HCT116 (cell line): ENCODE results near the gene DYNC2H1. TPM values are rescaled to one million over a fixed set of nuclear protein-coding genes. Genes with fewer than 3 reads are reported as not detected.

Source experiments
- ATAC-seq: fragments of 200-7000 bp; cut with Tn5 transposase; 2 replicates; pipeline ENCODE4 v1.9.1; 2020; ENCODE audit warnings: mild to moderate bottlenecking, moderate library complexity
- BruUV-seq: library from RNA; stranded (reverse); fragments of 400-500 nt; replicated peaks from 2 replicates; lab custom pipeline; 2021; lab: Mats Ljungman, UMichigan
- CTCF ChIA-PET: fragments of 300-600 bp; sonication (Branson Sonifier 250); formaldehyde crosslinking; loops from one replicate; lab custom pipeline; 2021; ENCODE audit warnings: antibody characterized with exemption; lab: Charles Lee
- POLR2A ChIA-PET: fragments of 300-600, 350-600 bp; sonication (Branson Sonifier 250); formaldehyde crosslinking; loops from one replicate; lab custom pipeline; 2021; ENCODE audit warnings: antibody characterized with exemption; lab: Charles Lee
- RAD21 ChIA-PET, 2 experiments: fragments of 300-600 bp; sonication (Branson Sonifier 250); formaldehyde crosslinking; loops; one replicate each; lab custom pipeline; 2023; ENCODE audit warnings: low total read pairs in 2 of 2; ENCODE audit not compliant: uncharacterized antibody in 2 of 2, unreplicated experiment in 2 of 2, low non-redundant PET in 1 of 2; lab: Charles Lee
- DNase-seq: peaks from one replicate; pipeline ENCODE4 v3.0.0-alpha.2; 2010; ENCODE audit warnings: low read depth, low spot score
- H2AFZ ChIP-seq: fragments of 200-600 bp; shearing (Covaris generic), sonication (generic); 2 replicates; pipeline ENCODE4 v1.6.1; 2017; ENCODE audit warnings: low read depth, mixed run types, mixed read lengths, antibody characterized with exemption, low read length; ENCODE audit not compliant: poor library complexity, severe bottlenecking
- H3K27ac ChIP-seq: 2 replicates; pipeline ENCODE4 v1.5.1; 2012; ENCODE audit warnings: low read depth, low read length
- H3K27me3 ChIP-seq: fragments of 200-600 bp; sonication (generic); 2 replicates; pipeline ENCODE4 v1.6.1; 2016; ENCODE audit warnings: mixed run types, low read length, mixed read lengths; ENCODE audit not compliant: insufficient read depth
- H3K36me3 ChIP-seq, 2 experiments: fragments of 200-500 bp in 1 of 2; fragments of 200-600 bp in 1 of 2; sonication (Bioruptor generic) in 1 of 2; sonication (generic) in 1 of 2; 2 replicates each; pipeline versions ENCODE4 v1.5.1 to v1.6.1; 2014 to 2016; ENCODE audit warnings: low read length in 2 of 2, inconsistent platforms in 1 of 2, mixed read lengths in 1 of 2, mixed run types in 1 of 2; ENCODE audit not compliant: insufficient read depth in 2 of 2, control insufficient read depth in 1 of 2
- H3K4me1 ChIP-seq, 2 experiments: fragments of 200-600 bp in 1 of 2; sonication (generic) in 1 of 2; 2 replicates each; pipeline versions ENCODE4 v1.5.1 to v1.6.1; 2012 to 2017; ENCODE audit warnings: low read length in 2 of 2, inconsistent platforms in 1 of 2, mild to moderate bottlenecking in 1 of 2, mixed read lengths in 1 of 2, mixed run types in 1 of 2, moderate library complexity in 1 of 2; ENCODE audit not compliant: insufficient read depth in 2 of 2, control insufficient read depth in 1 of 2
- H3K4me2 ChIP-seq: fragments of 200-600 bp; sonication (generic); 2 replicates; pipeline ENCODE4 v1.6.1; 2017; ENCODE audit warnings: mixed run types, low read length, mixed read lengths
- H3K4me3 ChIP-seq, 2 experiments: fragments of 200-600 bp in 1 of 2; sonication (generic) in 1 of 2; replicated peaks in 1 of 2; 2 replicates each; pipeline ENCODE4 v1.5.1; 2011 to 2016; ENCODE audit warnings: low read length in 2 of 2, control low read depth in 1 of 2, low read depth in 1 of 2, mild to moderate bottlenecking in 1 of 2, mixed read lengths in 1 of 2, mixed run types in 1 of 2
- H3K79me2 ChIP-seq: fragments of 200-600 bp; sonication (generic); 2 replicates; pipeline ENCODE4 v1.6.1; 2017; ENCODE audit warnings: mild to moderate bottlenecking, mixed run types, low read length, moderate library complexity, mixed read lengths; ENCODE audit not compliant: insufficient read depth
- H3K9ac ChIP-seq: fragments of 200-600 bp; sonication (generic); 2 replicates; pipeline ENCODE4 v1.6.1; 2016; ENCODE audit warnings: low read length, mixed read lengths
- H3K9me2 ChIP-seq: fragments of 200-600 bp; sonication (generic), shearing (Covaris generic); 2 replicates; pipeline ENCODE4 v1.6.1; 2017; ENCODE audit warnings: mixed run types, mild to moderate bottlenecking, moderate library complexity; ENCODE audit not compliant: insufficient read depth
- H3K9me3 ChIP-seq, 2 experiments: fragments of 200-500 bp in 1 of 2; fragments of 200-600 bp in 1 of 2; sonication (Bioruptor generic) in 1 of 2; sonication (generic) in 1 of 2; 2 replicates each; pipeline ENCODE4 v1.6.1; 2014 to 2017; ENCODE audit warnings: low read length in 2 of 2, mixed read lengths in 2 of 2, inconsistent platforms in 1 of 2, low read depth in 1 of 2, mild to moderate bottlenecking in 1 of 2, mixed run types in 1 of 2, moderate library complexity in 1 of 2; ENCODE audit not compliant: control insufficient read depth in 1 of 2, insufficient read depth in 1 of 2
- H4K20me1 ChIP-seq: fragments of 200-600 bp; sonication (generic), shearing (Covaris generic); 2 replicates; pipeline ENCODE4 v1.6.1; 2017; ENCODE audit warnings: mixed run types, mild to moderate bottlenecking, moderate library complexity; ENCODE audit not compliant: insufficient read depth
- ATF3 ChIP-seq: IDR thresholded peaks from 2 replicates; pipeline ENCODE4 v1.6.1; 2012
- CTCF ChIP-seq, 3 experiments: fragments of 200-600 bp in 1 of 3; sonication (generic) in 1 of 3; IDR thresholded peaks in 2 of 3; conservative IDR thresholded peaks in 1 of 3; 2 replicates each; pipeline ENCODE4 v1.5.1; 2012 to 2017; ENCODE audit warnings: low read depth in 2 of 3, low read length in 2 of 3, antibody characterized with exemption in 1 of 3, borderline replicate concordance in 1 of 3, control low read depth in 1 of 3, mild to moderate bottlenecking in 1 of 3, mixed read lengths in 1 of 3, mixed run types in 1 of 3, moderate library complexity in 1 of 3; ENCODE audit not compliant: insufficient read depth in 1 of 3
- EZH2phosphoT487 ChIP-seq: fragments of 200-600 bp; IDR thresholded peaks from 2 replicates; pipeline ENCODE4 v1.6.1; 2018; ENCODE audit warnings: antibody characterized with exemption, borderline replicate concordance
- POLR2A ChIP-seq: IDR thresholded peaks from 2 replicates; pipeline ENCODE4 v1.7.0; 2011; ENCODE audit warnings: borderline replicate concordance; ENCODE audit not compliant: insufficient read depth, insufficient read length; ENCODE audit errors: extremely low read depth
- POLR2AphosphoS5 ChIP-seq: IDR thresholded peaks from 2 replicates; pipeline ENCODE4 v1.6.1; 2011; ENCODE audit warnings: mild to moderate bottlenecking, low read depth, low read length, moderate library complexity
- ZBTB33 ChIP-seq: IDR thresholded peaks from 2 replicates; pipeline ENCODE4 v1.6.1; 2011; ENCODE audit warnings: mild to moderate bottlenecking, low read length, moderate library complexity; ENCODE audit not compliant: insufficient replicate concordance; ENCODE audit errors: extremely low read depth
- ZFX ChIP-seq: fragments of 450-650 bp; IDR thresholded peaks from 2 replicates; pipeline ENCODE4 v1.6.1; 2017
- ZNF274 ChIP-seq: fragments of 200-500 bp; sonication (Bioruptor generic); IDR thresholded peaks from 2 replicates; pipeline ENCODE4 v1.6.1; 2014; ENCODE audit warnings: mild to moderate bottlenecking, low read depth, low read length, inconsistent platforms
- intact Hi-C: fragments of 100-400 bp; cut with micrococcal nuclease; formaldehyde crosslinking; loops from 2 replicates; pipeline ENCODE4 v1.10.0; 2022
- total RNA-seq: library from RNA; stranded (reverse); gene quantifications from one replicate; pipeline ENCODE4 v1.2.1, GENCODE V29; 2021; ENCODE audit not compliant: unreplicated experiment

DYNC2H1 gene
- total RNA-seq, 1 experiment from 2014 or later = 1.5 TPM

GRCh38 chr11:103210543-103210942 is 101.3 kb downstream of the DYNC2H1 start:
- ATAC-seq = no peak
- Histone ChIP-seq H3K27me3 (no peaks in the 10 kb centered on the region), H3K9me2 (no peaks in the 10 kb centered on the region), H3K9me3 (no peaks in the 10 kb centered on the region), H3K4me3 (no peak overlapping the region), H2AFZ (no peak overlapping the region), H3K9ac (no peak overlapping the region), H3K27ac (no peak overlapping the region), H3K4me1 (no peaks in the 10 kb centered on the region), H3K79me2 (no peaks in the 10 kb centered on the region), H3K4me2 (no peak overlapping the region), H4K20me1 (no peaks in the 10 kb centered on the region), H3K36me3 (no peaks in the 10 kb centered on the region)
- BruUV-seq = no TSS peak
- ChIA-PET CTCF (interaction anchor here (0.9 kb wide), 1 partner anchor 9 kb away, joined by 3 read pairs; no protein-coding TSS in a partner anchor), RAD21 (no interaction called here), POLR2A (no interaction called here)
- TF ChIP-seq POLR2A (no peak), EZH2phosphoT487 (no peak), ZBTB33 (no peak), ZNF274 (no peak), POLR2AphosphoS5 (no peak), ZFX (no peak), ATF3 (no peak), CTCF (IDR thresholded peaks at IDR 0.05 in 2 of 3, conservative IDR thresholded peaks at IDR 0.05 in 1 of 3; ENCODE audit: borderline replicate concordance in 1 of 3, insufficient read depth in 1 of 3, low read depth in 2 of 3, low read length in 2 of 3) (no peak)
- DNase-seq = no peak
- intact Hi-C loops = no loop called here
